ENCODE results near the gene PLAAT3. TPM values are rescaled to one million over a fixed set of nuclear protein-coding genes. Genes with fewer than 3 reads are reported as not detected.

PLAAT3 gene
- total and polyA plus RNA-seq, 2 of the 8 experiments (the other 6 are each of a cell fraction or from before 2014, with no cell fraction given): 109 to 190 TPM

- peak overlapping the region; percentile 6 for H3K4ac ChIP-seq (replicated peaks; ENCODE audit: insufficient read length, low read depth, low read length)
- 67% methylated on average over 4 of the region's 4 CpGs; no CpG with 5 or more reads in 1 of the 2 experiments for WGBS, 2 experiments (ENCODE audit: extremely low coverage in 1 of 2, insufficient coverage in 1 of 2, insufficient read length in 1 of 2, insufficient replicate concordance in 2 of 2, low coverage in 1 of 2, low lambda C conversion rate in 2 of 2, missing lambda C conversion rate in 1 of 2)
- no peaks in the 10 kb centered on the region for H3K79me2 ChIP-seq (ENCODE audit: control insufficient read depth in 1 of 2, insufficient read depth in 2 of 2, low read length in 2 of 2)
- peaks cover 14 to 31% (median 27%) of the 10 kb centered on the region in 4 experiments; a peak in 6 of 7 replicates for H3K4me1 ChIP-seq (replicated peaks in 1 of 4; ENCODE audit: control insufficient read depth in 3 of 4, insufficient read depth in 4 of 4, low read length in 3 of 4)
- POLR2A ChIA-PET (ENCODE audit: partially characterized antibody): interaction anchor here (1.0 to 1.9 kb wide), 5 partner anchors 10 to 128 kb away, joined by 3 to 7 read pairs (median 4); no protein-coding TSS in a partner anchor
- no peaks in the 10 kb centered on the region for H3K36me3 ChIP-seq (ENCODE audit: control insufficient read depth in 2 of 4, insufficient read depth in 4 of 4, low read length in 3 of 4)
- H3K14ac ChIP-seq (ENCODE audit: insufficient read length): no peak overlapping the region
- no peak overlapping the region for H4K8ac ChIP-seq (ENCODE audit: extremely low read depth, insufficient read depth, low read length)
- H2BK120ac ChIP-seq (replicated peaks; ENCODE audit: low read depth, low read length): peak overlapping the region; percentile 77
- FAIRE-seq (peak; percentile 45), DNase-seq (ENCODE audit: low read depth in 1 of 2, low spot score in 2 of 2) (no peak)
- peak overlapping the region; percentile 89; the same call in 1 of the 2 replicates for H2BK5ac ChIP-seq (ENCODE audit: low read depth, low read length)
- no peak overlapping the region for H3K56ac ChIP-seq (replicated peaks; ENCODE audit: insufficient read length, low read depth, low read length)
- no peak overlapping the region; the same call in 1 of the 2 replicates for H3K27ac ChIP-seq (ENCODE audit: low read depth, low read length)
- H2BK12ac ChIP-seq (ENCODE audit: low read depth, low read length): peak overlapping the region; percentile 97
- H3K18ac ChIP-seq (ENCODE audit: extremely low read depth, low read length): peak overlapping the region; percentile 95
- peak overlapping the region; percentile 2 to 11; a peak in 3 of 4 replicates for H3K4me2 ChIP-seq (ENCODE audit: insufficient read depth in 1 of 2, low read depth in 2 of 2, low read length in 2 of 2)
- H2AFZ ChIP-seq (ENCODE audit: low read length): no peak overlapping the region
- H4K5ac ChIP-seq (ENCODE audit: insufficient read length, low read depth, low read length): peak overlapping the region; percentile 64
- peak overlapping the region; percentile 95 for H4K91ac ChIP-seq (replicated peaks; ENCODE audit: insufficient read length, low read length)
- H2BK20ac ChIP-seq (ENCODE audit: low read length): peak overlapping the region; percentile 99
- no peaks in the 10 kb centered on the region for H3K79me1 ChIP-seq (ENCODE audit: low read depth, low read length)
- H3K23ac ChIP-seq (ENCODE audit: insufficient read length): no peak overlapping the region
- CTCF ChIA-PET (ENCODE audit: partially characterized antibody): interaction anchor here (0.7 to 2.1 kb wide), 4 partner anchors 12 to 74 kb away, joined by 3 to 4 read pairs (median 4); no protein-coding TSS in a partner anchor
- 0 out of 2 replicates have a peak overlapping the region, but pooled peaks have one; percentile 9 for H2AK5ac ChIP-seq (ENCODE audit: low read depth, low read length)
- H2BK15ac ChIP-seq (ENCODE audit: low read length): peak overlapping the region; percentile 61; the same call in 1 of the 2 replicates
- no peak overlapping the region for H3K9ac ChIP-seq (replicated peaks in 1 of 4; ENCODE audit: extremely low read depth in 1 of 4, low read depth in 3 of 4, low read length in 3 of 4)
- TF ChIP-seq, protein P1, sequence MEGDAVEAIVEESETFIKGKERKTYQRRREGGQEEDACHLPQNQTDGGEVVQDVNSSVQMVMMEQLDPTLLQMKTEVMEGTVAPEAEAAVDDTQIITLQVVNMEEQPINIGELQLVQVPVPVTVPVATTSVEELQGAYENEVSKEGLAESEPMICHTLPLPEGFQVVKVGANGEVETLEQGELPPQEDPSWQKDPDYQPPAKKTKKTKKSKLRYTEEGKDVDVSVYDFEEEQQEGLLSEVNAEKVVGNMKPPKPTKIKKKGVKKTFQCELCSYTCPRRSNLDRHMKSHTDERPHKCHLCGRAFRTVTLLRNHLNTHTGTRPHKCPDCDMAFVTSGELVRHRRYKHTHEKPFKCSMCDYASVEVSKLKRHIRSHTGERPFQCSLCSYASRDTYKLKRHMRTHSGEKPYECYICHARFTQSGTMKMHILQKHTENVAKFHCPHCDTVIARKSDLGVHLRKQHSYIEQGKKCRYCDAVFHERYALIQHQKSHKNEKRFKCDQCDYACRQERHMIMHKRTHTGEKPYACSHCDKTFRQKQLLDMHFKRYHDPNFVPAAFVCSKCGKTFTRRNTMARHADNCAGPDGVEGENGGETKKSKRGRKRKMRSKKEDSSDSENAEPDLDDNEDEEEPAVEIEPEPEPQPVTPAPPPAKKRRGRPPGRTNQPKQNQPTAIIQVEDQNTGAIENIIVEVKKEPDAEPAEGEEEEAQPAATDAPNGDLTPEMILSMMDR (IDR thresholded peaks at IDR 0.05; ENCODE audit: control extremely low read depth in 1 of 3, insufficient read depth in 1 of 3, low read depth in 1 of 3, low read length in 3 of 3): no peak
- TF ChIP-seq EZH2 (IDR thresholded peaks at IDR 0.05; ENCODE audit: low read depth, low read length, severe bottlenecking) (no peak), CHD2 (IDR thresholded peaks at IDR 0.05; ENCODE audit: low read length) (no peak), NANOG (IDR thresholded peaks at IDR 0.05; ENCODE audit: insufficient read depth, low read depth, low read length, poor library complexity, severe bottlenecking) (no peak), BACH1 (IDR thresholded peaks at IDR 0.05; ENCODE audit: low read length) (no peak), SRF (IDR thresholded peaks at IDR 0.05; ENCODE audit: low read depth, low read length) (no peak), JUND (IDR thresholded peaks at IDR 0.05; ENCODE audit: low read length) (peak; percentile 51; the same call in 1 of the 2 replicates)
- no peaks in the 10 kb centered on the region; a peak in 1 of 4 replicates for H3K9me3 ChIP-seq (ENCODE audit: insufficient read depth in 2 of 2, low read depth in 1 of 2, low read length in 1 of 2)
- peak overlapping the region in 1 of 4 experiments; percentile 33; a peak in 1 of 8 replicates for H3K4me3 ChIP-seq (ENCODE audit: extremely low read depth in 1 of 4, insufficient read depth in 2 of 4, low read depth in 3 of 4, low read length in 4 of 4)
- H3K23me2 ChIP-seq (ENCODE audit: low read depth, low read length): no peaks in the 10 kb centered on the region
- H4K20me1 ChIP-seq (replicated peaks in 1 of 2; ENCODE audit: control insufficient read depth in 1 of 2, insufficient read depth in 2 of 2, low read length in 2 of 2): no peaks in the 10 kb centered on the region
- no peaks in the 10 kb centered on the region for H3K27me3 ChIP-seq (replicated peaks in 1 of 4; ENCODE audit: control insufficient read depth in 3 of 4, extremely low read depth in 1 of 4, insufficient read depth in 3 of 4, low read length in 3 of 4)
These were observed 81.3 kb downstream of the PLAAT3 start for GRCh38 chr11:63532799-63533475.
